Activated CD8-positive, alpha-beta T cell treated with anti-CD3 and anti-CD28 coated beads for 36 hours (primary cell): ENCODE data around the gene TRIM24. TPM values are rescaled to one million over a fixed set of nuclear protein-coding genes. Genes with fewer than 3 reads are reported as not detected.

Experiments
- ATAC-seq: fragments of 200-7000 bp; cut with Tn5 transposase; one replicate; pipeline ENCODE4 v1.10.0; 2021; ENCODE audit warnings: mild to moderate bottlenecking, moderate library complexity
- CTCF ChIA-PET: fragments of 350-600 bp; sonication (Branson Sonifier 250); formaldehyde crosslinking; loops from one replicate; lab custom pipeline; 2021; ENCODE audit warnings: antibody characterized with exemption; lab: Charles Lee
- POLR2A ChIA-PET: fragments of 350-600 bp; sonication (Branson Sonifier 250); formaldehyde crosslinking; loops from one replicate; lab custom pipeline; 2021; ENCODE audit warnings: antibody characterized with exemption; lab: Charles Lee
- DNase-seq: peaks from one replicate; pipeline ENCODE4 v3.0.0-alpha.2; 2020
- H3K27ac Mint-ChIP-seq: one replicate; pipeline ENCODE4 v1.8.0; 2021; ENCODE audit warnings: mild to moderate bottlenecking, mixed read lengths
- H3K27me3 Mint-ChIP-seq: one replicate; pipeline ENCODE4 v1.8.0; 2021; ENCODE audit warnings: mixed read lengths
- H3K36me3 Mint-ChIP-seq: one replicate; pipeline ENCODE4 v1.8.0; 2021; ENCODE audit warnings: low read depth, mixed read lengths
- H3K4me1 Mint-ChIP-seq: one replicate; pipeline ENCODE4 v1.8.0; 2021; ENCODE audit warnings: low read depth, mixed read lengths
- H3K4me3 Mint-ChIP-seq: one replicate; pipeline ENCODE4 v1.8.0; 2021; ENCODE audit warnings: mild to moderate bottlenecking, moderate library complexity, mixed read lengths
- H3K9me3 Mint-ChIP-seq: one replicate; pipeline ENCODE4 v1.8.0; 2021; ENCODE audit warnings: mixed read lengths
- CTCF ChIP-seq: fragments of 200-600 bp; IDR thresholded peaks from one replicate; pipeline ENCODE4 v1.8.0; 2022; ENCODE audit warnings: antibody characterized with exemption, mild to moderate bottlenecking
- intact Hi-C: fragments of 100-400 bp; cut with micrococcal nuclease; formaldehyde crosslinking; loops from one replicate; pipeline ENCODE4 v1.10.0; 2022
- total RNA-seq, 2 experiments: library from RNA; stranded (reverse); gene quantifications; one replicate each; pipeline ENCODE4 v1.2.3, GENCODE V29; 2021

TRIM24 gene
- total RNA-seq, 2 experiments from 2014 or later: 13.9 to 16.7 TPM

DNA sequence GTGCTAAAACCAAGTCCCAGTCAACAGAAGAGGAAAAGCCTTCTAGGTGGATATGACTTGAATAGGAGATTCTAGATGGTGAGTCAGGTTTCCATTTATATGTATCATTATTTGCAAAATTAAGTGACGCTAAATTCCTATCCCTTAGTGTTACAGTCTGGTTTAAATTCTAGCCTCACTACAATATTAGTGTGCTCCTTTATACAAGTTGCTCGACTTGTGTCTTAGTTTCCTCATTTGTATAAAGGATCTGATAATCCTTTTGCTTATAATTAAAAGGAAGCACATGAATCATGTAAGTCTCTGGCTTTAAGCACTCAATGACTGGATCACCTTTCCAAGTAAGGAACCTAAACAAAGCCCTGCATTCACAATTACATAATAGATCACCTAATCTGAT is 135.4 kb downstream of the TRIM24 start:
- TF ChIP-seq CTCF: no peak
- no peaks in the 10 kb centered on the region for H3K4me1 Mint-ChIP-seq
- peaks cover 3% of the 10 kb centered on the region for H3K27me3 Mint-ChIP-seq
- ChIA-PET CTCF (interaction anchor here (0.7 kb wide), 1 partner anchor 434 kb away, joined by 3 read pairs; no protein-coding TSS in a partner anchor), POLR2A (no interaction called here)
- DNase-seq (no peak), ATAC-seq (no peak)
- H3K36me3 Mint-ChIP-seq: no peaks in the 10 kb centered on the region
- intact Hi-C loops: no loop called here
- no peaks in the 10 kb centered on the region for H3K9me3 Mint-ChIP-seq
- H3K4me3 Mint-ChIP-seq: no peak overlapping the region
- no peak overlapping the region for H3K27ac Mint-ChIP-seq

DNA sequence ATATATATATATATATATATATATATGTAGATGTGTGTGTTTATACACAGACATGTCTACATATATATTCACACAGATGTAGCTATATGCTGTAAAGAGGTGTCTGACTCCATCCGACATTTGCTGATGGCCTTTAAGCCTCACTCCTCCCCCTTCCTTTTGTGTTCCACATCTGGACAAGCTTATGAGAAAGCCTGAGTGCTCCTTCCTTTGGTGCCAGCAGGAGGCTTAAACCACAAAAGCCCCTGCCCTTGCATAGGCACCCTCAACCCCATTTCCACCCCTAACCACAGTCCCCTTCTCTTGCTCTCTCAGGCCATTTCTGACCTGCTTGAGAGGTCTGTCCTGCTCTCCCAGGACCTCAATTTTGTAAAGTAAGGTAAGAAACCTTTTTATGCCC is 142.4 kb downstream of the TRIM24 start:
- no peaks in the 10 kb centered on the region for H3K36me3 Mint-ChIP-seq
- DNase-seq (no peak), ATAC-seq (no peak)
- peaks cover 5% of the 10 kb centered on the region for H3K27me3 Mint-ChIP-seq
- H3K4me1 Mint-ChIP-seq: peaks cover 5% of the 10 kb centered on the region
- H3K27ac Mint-ChIP-seq: no peak overlapping the region
- POLR2A ChIA-PET: no interaction called here
- no peak overlapping the region for H3K4me3 Mint-ChIP-seq
- no peaks in the 10 kb centered on the region for H3K9me3 Mint-ChIP-seq
- CTCF ChIA-PET: no interaction called here
- intact Hi-C loops: no loop called here
- no peak for TF ChIP-seq CTCF

- Mint-ChIP-seq H3K9me3 (no peaks in the 10 kb centered on the region), H3K36me3 (no peaks in the 10 kb centered on the region), H3K4me3 (no peak overlapping the region), H3K27ac (no peak overlapping the region), H3K4me1 (peaks cover 16% of the 10 kb centered on the region), H3K27me3 (peaks cover 5% of the 10 kb centered on the region)
- ChIA-PET POLR2A (interaction anchor here (0.7 kb wide), 1 partner anchor 128 kb away, joined by 4 read pairs; no protein-coding TSS in a partner anchor), CTCF (no interaction called here)
- TF ChIP-seq CTCF: no peak
- ATAC-seq (no peak), DNase-seq (no peak)
- intact Hi-C loops: no loop called here
Observed at GRCh38 chr7:138603549-138604318, 143.7 kb downstream of the TRIM24 start.

DNA sequence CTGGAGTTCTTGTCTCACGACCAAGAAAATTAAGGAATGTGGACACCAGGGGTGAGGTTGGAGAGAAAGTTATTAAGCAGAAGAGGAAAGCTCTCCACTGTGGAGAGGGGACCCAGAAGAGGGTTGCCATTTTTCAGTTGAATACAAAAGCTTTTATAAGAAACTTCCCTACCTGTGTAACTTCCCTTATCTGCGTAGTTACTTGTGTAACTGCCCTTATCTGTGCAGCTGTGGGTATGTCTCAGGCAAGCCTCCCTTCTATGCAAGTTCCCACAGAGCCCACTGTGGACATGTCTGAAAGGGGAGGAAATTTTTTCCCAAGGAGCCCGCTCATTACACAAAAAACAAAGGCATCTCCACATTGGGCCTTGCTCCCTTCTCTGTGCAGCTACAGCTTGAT is 146.2 kb downstream of the TRIM24 start:
- Mint-ChIP-seq H3K27ac (no peak overlapping the region), H3K4me3 (no peak overlapping the region), H3K36me3 (no peaks in the 10 kb centered on the region), H3K4me1 (peaks cover 17% of the 10 kb centered on the region), H3K27me3 (no peaks in the 10 kb centered on the region), H3K9me3 (no peaks in the 10 kb centered on the region)
- POLR2A ChIA-PET: no interaction called here
- DNase-seq (no peak), ATAC-seq (no peak)
- no peak for TF ChIP-seq CTCF
- intact Hi-C loops: no loop called here
- CTCF ChIA-PET: no interaction called here
